A673 (cell line): Measurements from ENCODE around the gene MIER2. TPM values are rescaled to one million over a fixed set of nuclear protein-coding genes. Genes with fewer than 3 reads are reported as not detected.

Source experiments
- BruUV-seq: library from RNA; stranded (reverse); fragments of 400-500 nt; replicated peaks from 2 replicates; lab custom pipeline; 2021; lab: Mats Ljungman, UMichigan
- CTCF ChIA-PET: fragments of 300-600 bp; sonication (Branson Sonifier 250); formaldehyde crosslinking; loops from one replicate; lab custom pipeline; 2022; ENCODE audit warnings: antibody characterized with exemption; lab: Charles Lee
- POLR2A ChIA-PET: fragments of 300-600 bp; sonication (Branson Sonifier 250); formaldehyde crosslinking; loops from one replicate; lab custom pipeline; 2022; ENCODE audit warnings: antibody characterized with exemption; ENCODE audit not compliant: low non-redundant PET; lab: Charles Lee
- DNase-seq: peaks from one replicate; pipeline ENCODE4 v3.0.0-alpha.2; 2015; ENCODE audit warnings: low spot score
- H3K27ac ChIP-seq: fragments of 200-600 bp; sonication (generic); 2 replicates; pipeline ENCODE4 v1.5.1; 2016; ENCODE audit warnings: mixed run types, low read depth, mild to moderate bottlenecking, mixed read lengths, antibody characterized with exemption, low read length; ENCODE audit not compliant: poor library complexity, severe bottlenecking
- H3K27me3 ChIP-seq: fragments of 200-600 bp; sonication (generic); replicated peaks from 2 replicates; pipeline ENCODE4 v1.6.1; 2017; ENCODE audit warnings: mixed run types, low read depth, mild to moderate bottlenecking, mixed read lengths, antibody characterized with exemption, low read length; ENCODE audit not compliant: insufficient read depth, poor library complexity
- H3K36me3 ChIP-seq: fragments of 200-600 bp; sonication (generic); 2 replicates; pipeline ENCODE4 v1.6.1; 2016; ENCODE audit warnings: mixed run types, mild to moderate bottlenecking, mixed read lengths, antibody characterized with exemption, low read length; ENCODE audit not compliant: insufficient read depth, poor library complexity, severe bottlenecking
- H3K4me1 ChIP-seq: fragments of 200-600 bp; sonication (generic); 2 replicates; pipeline ENCODE4 v1.6.1; 2017; ENCODE audit warnings: mixed run types, mild to moderate bottlenecking, mixed read lengths, antibody characterized with exemption, low read length; ENCODE audit not compliant: insufficient read depth, poor library complexity, severe bottlenecking
- H3K4me3 ChIP-seq: fragments of 200-600 bp; sonication (generic); 2 replicates; pipeline ENCODE4 v1.5.1; 2016; ENCODE audit warnings: low read depth, mixed run types, mild to moderate bottlenecking, mixed read lengths, low read length; ENCODE audit not compliant: poor library complexity, severe bottlenecking
- H3K9me3 ChIP-seq: fragments of 200-600 bp; sonication (generic); 2 replicates; pipeline ENCODE4 v1.6.1; 2016; ENCODE audit warnings: mixed run types, low read depth, mild to moderate bottlenecking, mixed read lengths, antibody characterized with exemption, low read length; ENCODE audit not compliant: poor library complexity, severe bottlenecking
- CTCF ChIP-seq: fragments of 300-800, 200-600 bp; sonication (generic); conservative IDR thresholded peaks from 2 replicates; pipeline ENCODE4 v1.5.1; 2017; ENCODE audit warnings: low read depth, mild to moderate bottlenecking, antibody characterized with exemption, low read length, moderate library complexity, mixed read lengths
- EZH2 ChIP-seq: fragments of 200-600 bp; sonication (generic); IDR thresholded peaks from 2 replicates; pipeline ENCODE4 v1.6.1; 2017; ENCODE audit warnings: borderline replicate concordance, low read depth, mild to moderate bottlenecking, mixed read lengths, antibody characterized with exemption, low read length; ENCODE audit not compliant: poor library complexity, severe bottlenecking
- intact Hi-C: fragments of 100-400 bp; cut with micrococcal nuclease; formaldehyde crosslinking; loops from one replicate; pipeline ENCODE4 v1.10.0; 2022; ENCODE audit not compliant: unreplicated experiment
- total RNA-seq: library from RNA; stranded (reverse); gene quantifications from 2 replicates; pipeline ENCODE4 v1.2.3, GENCODE V29; 2021

The MIER2 gene
- total RNA-seq, 1 experiment from 2014 or later = 47.8 TPM

- DNase-seq = no peak
- Histone ChIP-seq H3K27me3 (peaks cover 23% of the 10 kb centered on the region), H3K36me3 (no peaks in the 10 kb centered on the region), H3K9me3 (no peaks in the 10 kb centered on the region), H3K4me1 (no peaks in the 10 kb centered on the region), H3K27ac (no peak overlapping the region), H3K4me3 (no peak overlapping the region)
- no TSS peak for BruUV-seq
- intact Hi-C loops = no loop called here
- ChIA-PET CTCF (no interaction called here), POLR2A (no interaction called here)
- no peak for TF ChIP-seq CTCF
- no peak for TF ChIP-seq EZH2
Measured at GRCh38 chr19:288911-289310, 55.7 kb downstream of the MIER2 start.

DNA sequence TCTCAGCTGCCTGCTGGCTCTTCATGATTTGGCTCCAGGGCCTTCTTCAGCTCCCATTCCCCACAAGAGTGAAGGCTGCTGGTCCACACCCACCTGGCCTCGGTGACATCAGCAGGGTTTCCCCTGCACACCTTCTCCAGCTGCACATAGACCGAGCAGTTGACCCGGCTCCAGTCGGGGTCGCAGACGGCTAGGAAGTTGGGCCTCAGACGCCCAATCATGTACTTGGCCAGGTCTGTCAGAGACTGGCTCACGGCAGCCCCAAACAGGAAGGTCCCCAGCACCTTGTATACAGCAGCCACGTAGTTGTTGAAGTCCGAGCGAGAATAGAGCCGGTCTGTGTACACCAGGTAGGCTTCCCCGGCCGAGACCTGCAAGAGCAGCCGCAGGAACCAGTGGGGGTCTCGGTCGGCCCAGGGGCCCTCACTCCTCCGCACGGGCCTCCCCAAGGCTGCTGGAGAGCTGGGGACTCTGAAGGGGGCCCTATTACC lies 57.2 kb downstream of the MIER2 start:
- POLR2A ChIA-PET = no interaction called here
- BruUV-seq = no TSS peak
- Histone ChIP-seq H3K27me3 (peaks cover 8% of the 10 kb centered on the region), H3K4me1 (no peaks in the 10 kb centered on the region), H3K9me3 (no peaks in the 10 kb centered on the region), H3K27ac (no peak overlapping the region), H3K4me3 (no peak overlapping the region), H3K36me3 (no peaks in the 10 kb centered on the region)
- no peak for TF ChIP-seq CTCF
- no peak for TF ChIP-seq EZH2
- no peak for DNase-seq
- CTCF ChIA-PET = no interaction called here
- intact Hi-C loops = no loop called here

DNA sequence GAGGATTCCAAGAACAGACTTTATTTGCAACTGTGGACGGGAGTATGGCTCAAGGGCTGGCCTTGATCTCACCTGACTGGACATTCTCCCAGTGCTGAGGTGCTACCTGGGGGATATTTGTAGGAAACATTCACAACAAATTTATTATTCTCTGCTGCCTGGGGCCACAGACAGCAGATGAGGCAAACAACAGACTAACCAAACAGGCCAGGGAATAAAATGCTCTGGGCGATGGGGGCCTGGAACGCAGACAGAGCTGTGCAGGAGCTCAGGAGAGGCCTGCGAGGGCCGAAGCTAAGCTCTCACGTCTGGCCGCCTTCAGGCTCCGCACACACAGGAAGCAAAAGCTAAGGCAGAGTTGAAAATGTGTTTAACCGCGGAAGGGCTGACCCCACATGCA lies 61.2 kb downstream of the MIER2 start:
- TF ChIP-seq EZH2 = no peak
- no peak for TF ChIP-seq CTCF
- no TSS peak for BruUV-seq

More for the DNA sequence above, 61.2 kb downstream of the MIER2 start:
- Histone ChIP-seq H3K9me3 (no peaks in the 10 kb centered on the region), H3K36me3 (no peaks in the 10 kb centered on the region), H3K4me3 (no peak overlapping the region), H3K4me1 (no peaks in the 10 kb centered on the region), H3K27ac (no peak overlapping the region), H3K27me3 (peaks cover 4% of the 10 kb centered on the region)
- intact Hi-C loops = no loop called here
- DNase-seq = no peak
- POLR2A ChIA-PET = no interaction called here
- CTCF ChIA-PET = no interaction called here
